Astrocyte (in vitro differentiated cells and primary cell): ENCODE measurements around the gene GIGYF1. TPM values are rescaled to one million over a fixed set of nuclear protein-coding genes. Genes with fewer than 3 reads are reported as not detected.

Experiments used
- DNase-seq: peaks from one replicate; pipeline ENCODE4 v3.0.0-alpha.2; 2010; ENCODE audit warnings: low read depth
- FAIRE-seq: peaks from 2 replicates; lab custom pipeline; 2011; peaks lifted over from hg19 to GRCh38; lab: Jason Lieb, UNC
- H2AFZ ChIP-seq: 2 replicates; pipeline ENCODE4 v1.6.0; 2012; ENCODE audit warnings: low read depth, low read length, inconsistent platforms
- H3K27ac ChIP-seq: 2 replicates; pipeline ENCODE4 v1.5.1; 2011; ENCODE audit warnings: low read depth, low read length, inconsistent platforms
- H3K27me3 ChIP-seq: 2 replicates; pipeline ENCODE4 v1.6.0; 2011; ENCODE audit warnings: low read length, inconsistent platforms; ENCODE audit not compliant: insufficient read depth
- H3K36me3 ChIP-seq: 2 replicates; pipeline ENCODE4 v1.5.1; 2011; ENCODE audit warnings: low read length, inconsistent platforms; ENCODE audit not compliant: insufficient read depth
- H3K4me1 ChIP-seq: 2 replicates; pipeline ENCODE4 v1.5.1; 2011; ENCODE audit warnings: low read length, inconsistent platforms; ENCODE audit not compliant: insufficient read depth
- H3K4me2 ChIP-seq: 2 replicates; pipeline ENCODE4 v1.6.0; 2012; ENCODE audit warnings: low read length, inconsistent platforms
- H3K4me3 ChIP-seq: 2 replicates; pipeline ENCODE4 v1.5.1; 2011; ENCODE audit warnings: low read depth, mild to moderate bottlenecking, low read length, inconsistent platforms; ENCODE audit not compliant: insufficient read depth
- H3K79me2 ChIP-seq: 2 replicates; pipeline ENCODE4 v1.6.0; 2012; ENCODE audit warnings: mild to moderate bottlenecking, low read length, inconsistent platforms; ENCODE audit not compliant: insufficient read depth
- H3K9ac ChIP-seq: 2 replicates; pipeline ENCODE4 v1.6.0; 2012; ENCODE audit warnings: mild to moderate bottlenecking, low read length, inconsistent platforms
- H3K9me3 ChIP-seq: 2 replicates; pipeline ENCODE4 v1.5.1; 2012; ENCODE audit warnings: low read depth, mild to moderate bottlenecking, low read length, inconsistent platforms; ENCODE audit not compliant: insufficient read depth
- H4K20me1 ChIP-seq: 2 replicates; pipeline ENCODE4 v1.6.0; 2012; ENCODE audit warnings: low read length, inconsistent platforms; ENCODE audit not compliant: insufficient read depth
- H3K27ac Mint-ChIP-seq: one replicate; pipeline ENCODE4 v1.8.0; 2021; ENCODE audit warnings: mild to moderate bottlenecking, mixed read lengths; ENCODE audit not compliant: unreplicated experiment
- H3K27me3 Mint-ChIP-seq: one replicate; pipeline ENCODE4 v1.8.0; 2021; ENCODE audit warnings: low read depth, mixed read lengths; ENCODE audit not compliant: unreplicated experiment
- H3K36me3 Mint-ChIP-seq: one replicate; pipeline ENCODE4 v1.8.0; 2021; ENCODE audit warnings: low read depth, mixed read lengths; ENCODE audit not compliant: unreplicated experiment
- H3K4me1 Mint-ChIP-seq: one replicate; pipeline ENCODE4 v1.8.0; 2021; ENCODE audit warnings: low read depth, mixed read lengths; ENCODE audit not compliant: unreplicated experiment
- H3K4me3 Mint-ChIP-seq: one replicate; pipeline ENCODE4 v1.8.0; 2021; ENCODE audit warnings: mild to moderate bottlenecking, moderate library complexity, mixed read lengths; ENCODE audit not compliant: unreplicated experiment
- H3K9me3 Mint-ChIP-seq: one replicate; pipeline ENCODE4 v1.8.0; 2021; ENCODE audit warnings: mild to moderate bottlenecking, mixed read lengths; ENCODE audit not compliant: unreplicated experiment
- EZH2 ChIP-seq: IDR thresholded peaks from 2 replicates; pipeline ENCODE4 v1.6.1; 2012; ENCODE audit warnings: mild to moderate bottlenecking, low read length, inconsistent platforms; ENCODE audit not compliant: insufficient read depth
- total RNA-seq: library from RNA; stranded (reverse); gene quantifications from 2 replicates; pipeline ENCODE4 v1.2.1, GENCODE V29; 2021
- TF ChIP-seq, protein P1 (sequence below): IDR thresholded peaks from 2 replicates; pipeline ENCODE4 v1.5.1; 2011; ENCODE audit warnings: low read depth, mild to moderate bottlenecking, inconsistent platforms, low read length, moderate library complexity; ENCODE audit not compliant: insufficient read depth

Gene GIGYF1
- total RNA-seq, 1 donor from 2014 or later = 23.2 TPM

GRCh38 chr7:100682228-100682741, 11.8 kb downstream of the GIGYF1 start:
- Mint-ChIP-seq H3K27me3 (no peaks in the 10 kb centered on the region), H3K36me3 (peaks cover 9% of the 10 kb centered on the region), H3K27ac (no peak overlapping the region), H3K4me3 (no peak overlapping the region), H3K9me3 (no peaks in the 10 kb centered on the region), H3K4me1 (no peaks in the 10 kb centered on the region)
- no peaks in the 10 kb centered on the region for H3K27me3 ChIP-seq
- no peak overlapping the region for H3K9ac ChIP-seq
- no peaks in the 10 kb centered on the region for H3K9me3 ChIP-seq
- H3K79me2 ChIP-seq = peaks cover 13% of the 10 kb centered on the region
- H2AFZ ChIP-seq = no peak overlapping the region
- peaks cover 52% of the 10 kb centered on the region for H4K20me1 ChIP-seq
- H3K4me2 ChIP-seq = peak overlapping the region; percentile 15
- FAIRE-seq = no peak
- H3K4me3 ChIP-seq = no peak overlapping the region
- peaks cover 9% of the 10 kb centered on the region for H3K4me1 ChIP-seq
- peak; percentile 35 for DNase-seq
- no peak overlapping the region for H3K27ac ChIP-seq
- no peak for TF ChIP-seq EZH2
- TF ChIP-seq, protein P1, sequence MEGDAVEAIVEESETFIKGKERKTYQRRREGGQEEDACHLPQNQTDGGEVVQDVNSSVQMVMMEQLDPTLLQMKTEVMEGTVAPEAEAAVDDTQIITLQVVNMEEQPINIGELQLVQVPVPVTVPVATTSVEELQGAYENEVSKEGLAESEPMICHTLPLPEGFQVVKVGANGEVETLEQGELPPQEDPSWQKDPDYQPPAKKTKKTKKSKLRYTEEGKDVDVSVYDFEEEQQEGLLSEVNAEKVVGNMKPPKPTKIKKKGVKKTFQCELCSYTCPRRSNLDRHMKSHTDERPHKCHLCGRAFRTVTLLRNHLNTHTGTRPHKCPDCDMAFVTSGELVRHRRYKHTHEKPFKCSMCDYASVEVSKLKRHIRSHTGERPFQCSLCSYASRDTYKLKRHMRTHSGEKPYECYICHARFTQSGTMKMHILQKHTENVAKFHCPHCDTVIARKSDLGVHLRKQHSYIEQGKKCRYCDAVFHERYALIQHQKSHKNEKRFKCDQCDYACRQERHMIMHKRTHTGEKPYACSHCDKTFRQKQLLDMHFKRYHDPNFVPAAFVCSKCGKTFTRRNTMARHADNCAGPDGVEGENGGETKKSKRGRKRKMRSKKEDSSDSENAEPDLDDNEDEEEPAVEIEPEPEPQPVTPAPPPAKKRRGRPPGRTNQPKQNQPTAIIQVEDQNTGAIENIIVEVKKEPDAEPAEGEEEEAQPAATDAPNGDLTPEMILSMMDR = no peak
- H3K36me3 ChIP-seq = peaks cover 7% of the 10 kb centered on the region

- peaks cover 9% of the 10 kb centered on the region for H3K36me3 Mint-ChIP-seq
- DNase-seq (no peak), FAIRE-seq (no peak)
- H3K4me1 Mint-ChIP-seq = peaks cover under 1% of the 10 kb centered on the region
- no peaks in the 10 kb centered on the region for H3K9me3 Mint-ChIP-seq
- no peak for TF ChIP-seq EZH2
- TF ChIP-seq, protein P1 = no peak
- H3K27ac Mint-ChIP-seq = no peak overlapping the region
- peaks cover 58% of the 10 kb centered on the region for H4K20me1 ChIP-seq
- H3K27me3 Mint-ChIP-seq = no peaks in the 10 kb centered on the region
- no peaks in the 10 kb centered on the region for H3K27me3 ChIP-seq
- H3K36me3 ChIP-seq = peaks cover 7% of the 10 kb centered on the region
- H3K4me3 ChIP-seq = no peak overlapping the region
- H3K9ac ChIP-seq = no peak overlapping the region
- H3K4me2 ChIP-seq = peak overlapping the region; percentile 15
- H3K4me3 Mint-ChIP-seq = no peak overlapping the region
- peaks cover 9% of the 10 kb centered on the region for H3K4me1 ChIP-seq
- H3K27ac ChIP-seq = no peak overlapping the region
- H3K9me3 ChIP-seq = no peaks in the 10 kb centered on the region
- H2AFZ ChIP-seq = no peak overlapping the region
- H3K79me2 ChIP-seq = peaks cover 19% of the 10 kb centered on the region
Measured at GRCh38 chr7:100681491-100682227, 12.4 kb downstream of the GIGYF1 start.
